BJ (cell line): ENCODE results near the gene PDLIM7. TPM values are rescaled to one million over a fixed set of nuclear protein-coding genes. Genes with fewer than 3 reads are reported as not detected.

Experiments
- CTCF ChIA-PET: fragments of 350-600 bp; formaldehyde crosslinking; extraction: SDS; loops from one replicate; lab custom pipeline; 2021; ENCODE audit warnings: antibody characterized with exemption, inconsistent platforms; lab: Yijun Ruan, JAX
- POLR2A ChIA-PET: fragments of 300-600 bp; sonication (Branson Sonifier 250); formaldehyde crosslinking; extraction: SDS; loops from one replicate; lab custom pipeline; 2021; ENCODE audit warnings: antibody characterized with exemption; lab: Charles Lee
- DNase-seq: peaks from one replicate; pipeline ENCODE4 v3.0.0-alpha.2; 2011; ENCODE audit warnings: low read depth
- H3K27me3 ChIP-seq: 2 replicates; pipeline ENCODE4 v1.6.0; 2011; ENCODE audit warnings: low read length; ENCODE audit not compliant: control insufficient read depth, insufficient read depth
- H3K36me3 ChIP-seq: 2 replicates; pipeline ENCODE4 v1.5.1; 2011; ENCODE audit warnings: low read length; ENCODE audit not compliant: control insufficient read depth, insufficient read depth
- H3K4me3 ChIP-seq: 2 replicates; pipeline ENCODE4 v1.5.1; 2011; ENCODE audit warnings: low read depth, mild to moderate bottlenecking, control low read depth, low read length
- polyA plus RNA-seq: library from polyadenylated mRNA; depleted of rRNA; stranded (reverse); fragments of >200 nt; gene quantifications from 2 replicates; pipeline ENCODE4 v1.2.3, GENCODE V29; 2011
- TF ChIP-seq, protein P1 (sequence below): IDR thresholded peaks from 2 replicates; pipeline ENCODE4 v1.5.1; 2011; ENCODE audit warnings: low read depth, mild to moderate bottlenecking, control low read depth, inconsistent platforms, low read length, moderate library complexity; ENCODE audit not compliant: insufficient read depth

PDLIM7 gene
- polyA plus RNA-seq, 1 experiment = 624 TPM

- POLR2A ChIA-PET = interaction anchor here (0.7 kb wide), 1 partner anchor 321 kb away, joined by 3 read pairs; no protein-coding TSS in a partner anchor
- CTCF ChIA-PET = interaction anchor here (1.0 to 6.3 kb wide), 6 partner anchors 12 to 32 kb away, joined by 3 to 35 read pairs (median 12); no protein-coding TSS in a partner anchor
Observed at GRCh38 chr5:177469750-177470525, 27.5 kb downstream of the PDLIM7 start.

GRCh38 chr5:177468685-177469628, 28.4 kb downstream of the PDLIM7 start:
- DNase-seq = peak; percentile 51
- Histone ChIP-seq H3K27me3 (no peaks in the 10 kb centered on the region), H3K4me3 (no peak overlapping the region), H3K36me3 (peaks cover 27% of the 10 kb centered on the region)
- ChIA-PET CTCF (interaction anchor here (0.9 to 6.3 kb wide), 7 partner anchors 9 to 77 kb away, joined by 3 to 35 read pairs (median 4); no protein-coding TSS in a partner anchor), POLR2A (interaction anchor here (0.5 to 0.7 kb wide), 2 partner anchors 12 to 320 kb away, joined by 3 read pairs; no protein-coding TSS in a partner anchor)
- TF ChIP-seq, protein P1, sequence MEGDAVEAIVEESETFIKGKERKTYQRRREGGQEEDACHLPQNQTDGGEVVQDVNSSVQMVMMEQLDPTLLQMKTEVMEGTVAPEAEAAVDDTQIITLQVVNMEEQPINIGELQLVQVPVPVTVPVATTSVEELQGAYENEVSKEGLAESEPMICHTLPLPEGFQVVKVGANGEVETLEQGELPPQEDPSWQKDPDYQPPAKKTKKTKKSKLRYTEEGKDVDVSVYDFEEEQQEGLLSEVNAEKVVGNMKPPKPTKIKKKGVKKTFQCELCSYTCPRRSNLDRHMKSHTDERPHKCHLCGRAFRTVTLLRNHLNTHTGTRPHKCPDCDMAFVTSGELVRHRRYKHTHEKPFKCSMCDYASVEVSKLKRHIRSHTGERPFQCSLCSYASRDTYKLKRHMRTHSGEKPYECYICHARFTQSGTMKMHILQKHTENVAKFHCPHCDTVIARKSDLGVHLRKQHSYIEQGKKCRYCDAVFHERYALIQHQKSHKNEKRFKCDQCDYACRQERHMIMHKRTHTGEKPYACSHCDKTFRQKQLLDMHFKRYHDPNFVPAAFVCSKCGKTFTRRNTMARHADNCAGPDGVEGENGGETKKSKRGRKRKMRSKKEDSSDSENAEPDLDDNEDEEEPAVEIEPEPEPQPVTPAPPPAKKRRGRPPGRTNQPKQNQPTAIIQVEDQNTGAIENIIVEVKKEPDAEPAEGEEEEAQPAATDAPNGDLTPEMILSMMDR = no peak

More at GRCh38 chr5:177469750-177470525, 27.5 kb downstream of the PDLIM7 start:
- H3K27me3 ChIP-seq = no peaks in the 10 kb centered on the region
- TF ChIP-seq, protein P1 = no peak
- peaks cover 27% of the 10 kb centered on the region for H3K36me3 ChIP-seq
- DNase-seq = no peak
- no peak overlapping the region for H3K4me3 ChIP-seq

GRCh38 chr5:177468329-177468684, 29.1 kb downstream of the PDLIM7 start:
- TF ChIP-seq, protein P1 = no peak
- no peak for DNase-seq
- H3K36me3 ChIP-seq = peaks cover 29% of the 10 kb centered on the region
- CTCF ChIA-PET = interaction anchor here (1.3 to 6.3 kb wide), 3 partner anchors 10 to 13 kb away, joined by 4 to 35 read pairs (median 25); no protein-coding TSS in a partner anchor
- POLR2A ChIA-PET = interaction anchor here (0.5 kb wide), 1 partner anchor 13 kb away, joined by 3 read pairs; no protein-coding TSS in a partner anchor
- no peak overlapping the region for H3K4me3 ChIP-seq
- no peaks in the 10 kb centered on the region for H3K27me3 ChIP-seq

DNA sequence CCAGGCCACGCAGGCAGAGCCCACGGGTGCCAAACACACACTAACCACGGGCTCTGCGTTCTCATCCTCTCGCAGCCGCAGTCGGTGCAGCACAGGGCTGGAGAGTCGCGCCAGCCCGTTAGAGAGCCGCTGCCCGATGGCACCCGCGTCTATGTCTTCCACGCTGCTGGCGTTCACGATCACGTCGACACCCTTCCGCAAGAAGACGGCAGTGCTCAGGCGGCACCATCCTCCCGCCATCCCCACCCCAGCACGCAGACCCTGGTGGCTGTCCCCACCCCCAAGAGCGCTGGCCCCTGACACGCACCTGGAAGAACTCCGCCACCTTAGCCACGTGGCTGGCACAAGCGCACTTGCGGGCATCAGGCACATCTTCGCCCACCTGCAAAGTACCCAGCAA, 30.0 kb downstream of the PDLIM7 start:
- no peak overlapping the region for H3K4me3 ChIP-seq
- DNase-seq = no peak
- peaks cover 34% of the 10 kb centered on the region for H3K36me3 ChIP-seq
- TF ChIP-seq, protein P1 = no peak
- no peaks in the 10 kb centered on the region for H3K27me3 ChIP-seq
- ChIA-PET POLR2A (no interaction called here), CTCF (interaction anchor here (0.9 to 6.3 kb wide), 3 partner anchors 10 to 64 kb away, joined by 3 to 35 read pairs (median 25); no protein-coding TSS in a partner anchor)
